ENCODE data around the gene MAP3K21.

The MAP3K21 gene

DNA sequence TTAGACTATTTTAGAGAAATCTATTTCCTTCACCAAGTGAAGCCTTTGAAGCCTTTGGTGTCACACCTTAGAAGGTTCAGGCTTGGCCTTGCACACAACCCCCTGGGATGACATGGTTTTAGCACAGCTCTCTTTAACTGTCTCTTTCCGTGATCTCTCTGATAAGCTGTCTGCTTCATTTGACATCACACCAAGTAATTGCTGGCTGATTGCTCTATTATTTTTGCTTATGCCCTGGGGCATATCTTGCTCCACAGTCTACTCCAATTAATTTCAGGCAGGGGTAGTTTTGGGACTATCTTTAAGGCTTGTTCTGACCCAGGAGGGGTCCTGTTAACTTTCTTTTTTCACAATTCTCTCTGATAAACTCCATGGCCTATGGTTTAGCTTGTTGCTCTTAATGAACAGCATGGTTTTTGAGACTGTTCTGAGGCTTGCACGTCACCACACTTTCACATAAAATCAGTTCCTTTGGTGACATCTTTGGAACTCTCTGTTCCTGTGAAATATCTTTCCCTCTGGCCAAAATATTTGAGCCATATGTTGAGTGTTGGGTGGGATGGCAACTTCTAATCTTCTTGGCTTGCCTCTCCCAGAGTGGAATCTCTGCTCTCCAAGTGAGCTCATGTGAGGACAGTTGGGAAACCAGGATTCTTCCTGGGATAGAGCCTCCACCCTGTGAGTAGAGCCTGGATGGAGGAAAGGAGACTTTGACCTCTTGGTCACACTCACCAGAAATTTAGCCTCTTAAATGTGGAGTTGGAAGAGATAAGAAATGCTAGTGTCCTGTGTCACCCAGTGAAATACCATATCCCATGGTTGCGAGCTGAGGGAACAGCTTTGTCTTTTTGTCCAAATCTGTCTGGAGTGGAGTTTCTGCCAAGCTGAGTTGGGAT lies 63.6 kb downstream of the MAP3K21 start:
- no peak for DNase-seq

DNA sequence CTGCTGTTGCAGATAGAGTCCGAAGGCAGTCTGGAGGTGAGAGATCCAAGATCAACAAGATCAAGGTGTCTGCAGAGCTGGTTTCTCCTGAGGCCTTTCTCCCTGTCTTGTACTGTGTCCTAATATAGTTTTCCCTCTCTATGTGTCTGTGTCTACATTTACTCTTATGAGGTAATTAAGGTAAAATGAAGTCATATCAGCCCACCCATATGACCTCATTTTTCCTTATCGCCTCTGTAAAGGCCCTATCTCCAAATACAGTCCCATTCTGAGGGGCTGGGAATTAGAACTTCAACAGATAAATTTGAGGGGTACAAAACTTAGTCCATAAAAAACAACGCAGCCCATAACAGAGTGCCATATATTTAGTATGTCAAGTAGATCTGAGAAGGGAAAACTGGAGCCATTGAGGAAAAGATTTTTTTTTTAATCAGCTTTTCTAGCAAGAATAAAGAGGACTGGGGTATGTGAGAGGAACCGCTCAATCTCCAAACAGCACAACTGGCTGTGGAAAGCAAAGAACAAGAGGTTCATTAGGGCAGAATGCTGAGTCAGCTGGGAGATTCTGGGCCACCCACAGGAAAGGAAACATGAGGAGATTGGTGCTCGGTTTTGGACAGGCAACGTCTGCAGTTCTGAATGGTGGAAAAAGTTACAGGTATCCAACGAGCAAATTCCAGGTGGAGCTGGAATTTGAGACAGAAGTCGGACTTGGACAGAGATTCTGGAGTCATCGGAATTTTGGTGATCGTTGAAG lies 65.7 kb downstream of the MAP3K21 start:
- no peak for DNase-seq

DNA sequence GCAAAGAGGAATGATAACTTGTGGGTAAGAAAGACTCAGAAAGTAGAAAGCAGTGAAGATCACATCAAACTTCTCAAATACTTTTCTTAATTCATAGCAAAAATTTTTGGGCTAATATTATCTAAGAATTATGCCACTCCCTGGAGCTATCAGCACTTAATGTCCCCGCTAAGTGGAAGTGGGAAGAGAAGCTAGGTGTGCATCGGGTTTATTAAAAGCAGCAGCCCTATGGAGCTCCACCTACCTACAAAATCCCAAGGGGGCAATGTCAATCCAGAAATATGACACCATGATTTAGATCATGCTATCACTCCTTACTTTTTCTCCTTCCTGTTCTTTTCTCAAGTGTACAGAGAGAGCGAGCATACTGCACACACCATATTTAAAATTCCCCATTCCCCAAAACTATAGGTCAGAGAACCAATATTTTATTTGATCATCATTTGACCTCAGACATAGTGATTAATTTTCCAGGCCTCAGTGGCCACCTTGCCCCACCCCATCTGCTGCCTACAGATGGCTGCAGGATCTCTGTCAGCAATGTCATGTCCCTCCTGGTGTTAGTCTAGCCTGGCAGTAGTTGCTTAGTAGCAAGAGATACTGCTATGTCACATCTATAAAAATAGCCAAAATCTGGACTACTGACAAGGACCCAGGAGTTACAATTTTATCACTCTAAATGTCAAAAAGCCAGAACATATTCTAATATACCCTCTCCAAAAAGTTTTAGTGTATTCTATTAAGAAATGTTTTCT lies 66.6 kb downstream of the MAP3K21 start:
- no peak for DNase-seq

DNA sequence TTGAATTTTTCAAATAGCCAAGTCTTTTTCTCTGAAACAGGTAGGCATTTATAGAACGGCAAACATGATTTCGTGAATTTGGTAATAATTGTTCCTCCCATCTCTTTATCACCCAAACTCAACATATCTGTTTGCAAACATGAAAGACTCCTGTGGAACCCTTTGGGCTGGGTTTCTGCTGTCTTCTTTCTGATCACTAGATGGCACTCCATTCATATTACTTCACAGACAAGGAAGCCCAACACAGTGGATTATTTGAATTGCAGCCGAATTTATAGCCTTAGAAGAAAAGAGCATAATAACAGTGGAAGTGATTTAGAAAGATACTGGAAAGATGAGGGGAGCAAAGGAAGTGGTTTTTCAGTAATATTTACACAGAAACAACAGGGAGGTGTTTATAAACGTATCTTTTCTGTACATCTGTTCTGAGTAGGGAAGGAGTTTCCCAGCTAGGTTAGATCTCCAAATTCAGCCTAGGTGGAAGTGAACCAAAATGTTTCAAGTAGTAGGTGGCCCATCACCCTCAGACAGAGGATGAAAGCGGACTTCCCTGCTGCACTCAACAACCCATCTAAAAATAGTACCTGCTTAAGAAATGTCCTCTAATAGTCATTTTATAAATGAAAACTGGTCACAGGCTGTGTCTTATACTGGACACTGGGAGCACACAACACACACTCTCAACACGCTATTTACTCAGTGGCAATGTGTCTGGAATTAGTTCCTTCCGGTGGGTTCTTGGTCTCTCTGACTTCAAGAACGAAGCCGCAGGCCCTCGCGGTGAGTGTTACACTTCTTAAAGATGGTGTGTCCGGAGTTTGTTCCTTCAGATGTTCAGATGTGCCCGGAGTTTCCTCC lies 67.6 kb downstream of the MAP3K21 start:
- DNase-seq: peak; percentile 56

DNA sequence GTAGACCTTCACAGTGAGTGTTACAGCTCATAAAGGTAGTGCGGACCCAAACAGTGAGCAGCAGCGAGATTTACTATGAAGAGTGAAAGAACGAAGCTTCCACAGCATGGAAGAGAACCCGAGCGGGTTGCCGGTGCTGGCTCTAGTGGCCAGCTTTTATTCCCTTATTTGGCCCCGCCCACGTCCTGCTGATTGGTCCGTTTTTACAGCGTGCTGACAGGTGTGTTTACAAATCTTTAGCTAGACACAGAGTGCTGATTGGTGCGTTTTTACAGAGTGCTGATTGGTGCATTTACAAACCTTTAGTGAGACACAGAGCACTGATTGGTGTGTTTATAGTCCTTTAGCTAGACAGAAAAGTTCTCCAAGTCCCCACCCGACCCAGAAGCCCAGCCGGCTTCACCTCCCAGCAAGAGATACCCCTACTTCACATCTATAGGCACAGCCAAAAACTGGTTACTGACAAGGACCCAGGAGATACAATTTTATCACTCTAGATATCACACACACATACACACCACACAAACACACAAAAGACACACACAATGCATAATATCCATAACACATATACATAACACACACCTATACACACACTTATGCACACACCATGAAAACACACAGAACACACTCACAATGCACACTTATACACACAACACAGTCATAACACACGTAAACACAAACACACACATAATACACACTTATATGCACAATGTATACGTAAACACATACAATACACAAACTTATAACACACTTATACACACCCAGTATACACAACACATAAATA lies 68.5 kb downstream of the MAP3K21 start:
- no peak for DNase-seq

DNA sequence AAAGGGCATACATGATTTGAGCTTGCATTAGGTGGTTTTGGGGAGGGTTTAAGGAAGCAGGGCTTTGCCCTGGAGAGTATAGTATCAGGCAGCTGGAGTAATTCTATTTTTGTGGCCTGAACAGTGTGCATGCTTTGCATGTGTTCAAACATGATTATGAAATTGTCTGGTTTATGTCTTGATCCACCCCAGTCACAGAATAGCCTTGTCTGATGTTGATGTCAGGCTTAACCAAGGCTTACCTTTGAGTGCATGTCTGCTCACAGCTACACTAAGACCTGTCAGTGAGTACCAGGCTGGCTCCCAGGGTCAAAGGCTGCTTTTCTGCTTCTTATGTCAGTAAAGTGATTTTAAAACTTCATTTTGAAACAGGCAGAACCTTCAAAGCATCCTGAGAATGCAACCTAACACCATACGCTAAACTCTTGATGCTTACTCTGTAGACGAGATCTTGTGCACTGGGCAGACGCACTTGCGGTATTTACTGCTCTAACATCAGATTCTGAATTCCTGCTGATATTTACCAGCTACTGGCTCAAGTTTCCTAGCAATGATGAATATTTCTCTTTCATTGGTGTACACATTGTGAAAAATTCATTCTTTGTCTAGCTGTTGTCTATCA lies 78.9 kb downstream of the MAP3K21 start:
- DNase-seq: no peak

DNA sequence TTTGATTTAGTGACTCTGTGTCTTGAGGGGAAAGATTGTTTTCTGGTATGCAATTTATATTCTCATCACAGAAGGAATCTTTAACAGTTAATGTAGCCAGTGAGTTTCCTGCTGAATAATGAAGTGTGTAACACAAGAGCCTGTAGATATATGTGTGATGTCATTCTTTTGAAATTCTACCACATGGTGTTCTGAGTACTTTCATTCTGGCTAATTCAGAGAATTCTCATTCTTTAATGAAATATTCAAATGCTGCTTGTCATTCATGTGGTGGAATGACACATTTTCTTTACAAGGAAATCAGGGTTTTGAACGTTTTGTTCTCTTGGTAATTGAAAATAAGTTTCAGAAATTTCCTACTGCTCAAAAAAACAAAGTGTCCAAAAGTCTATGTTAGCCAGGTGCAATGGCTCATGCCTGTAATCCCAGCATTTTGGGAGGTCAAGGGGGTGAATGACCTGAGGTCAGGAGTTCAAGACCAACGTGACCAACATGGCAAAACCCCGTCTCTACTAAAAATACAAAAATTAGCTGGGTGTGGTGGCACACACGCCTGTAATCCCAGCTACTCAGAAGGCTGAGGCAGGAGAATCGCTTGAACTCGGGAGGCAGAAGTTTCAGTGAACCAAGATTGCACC lies 79.6 kb downstream of the MAP3K21 start:
- no peak for DNase-seq

DNA sequence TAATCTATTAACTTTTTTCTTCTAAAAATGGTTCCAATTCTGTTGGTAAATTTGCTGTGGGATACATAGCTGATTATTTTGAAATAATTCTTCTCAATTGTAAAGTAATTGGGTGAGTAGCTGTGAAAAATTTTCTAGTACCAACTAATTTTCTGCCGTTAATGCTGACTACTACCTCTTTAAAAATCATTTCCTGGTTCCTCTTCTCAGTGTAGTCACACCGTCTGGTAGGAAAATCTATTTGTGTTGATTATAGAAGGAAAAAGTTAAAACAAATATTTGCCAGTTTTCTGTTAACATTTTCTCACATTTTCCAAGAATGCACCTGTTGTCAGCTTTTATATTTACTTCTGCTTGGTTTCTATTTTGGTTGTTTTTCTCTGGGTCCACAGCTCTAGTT lies 82.0 kb downstream of the MAP3K21 start:
- DNase-seq: no peak

DNA sequence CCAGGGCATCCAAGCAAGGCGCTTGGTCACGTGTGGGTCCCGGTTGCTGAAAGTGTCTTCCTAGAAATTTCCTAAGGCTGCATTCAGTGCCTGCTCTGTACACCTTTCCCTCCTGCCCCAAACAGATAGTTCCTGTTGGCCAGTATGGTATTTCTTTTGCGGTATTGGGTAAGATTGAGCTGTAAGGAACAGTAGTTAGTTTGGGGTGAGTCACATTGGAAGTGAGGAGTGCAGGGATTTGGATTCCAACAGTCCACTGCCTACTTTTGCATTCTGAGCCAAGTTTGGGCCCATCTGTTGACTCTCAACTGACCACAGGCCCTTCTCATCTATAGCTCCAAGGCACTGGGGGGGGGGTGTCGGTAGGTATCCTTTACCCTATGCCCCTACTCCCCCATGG lies 83.4 kb downstream of the MAP3K21 start:
- DNase-seq: no peak

DNA sequence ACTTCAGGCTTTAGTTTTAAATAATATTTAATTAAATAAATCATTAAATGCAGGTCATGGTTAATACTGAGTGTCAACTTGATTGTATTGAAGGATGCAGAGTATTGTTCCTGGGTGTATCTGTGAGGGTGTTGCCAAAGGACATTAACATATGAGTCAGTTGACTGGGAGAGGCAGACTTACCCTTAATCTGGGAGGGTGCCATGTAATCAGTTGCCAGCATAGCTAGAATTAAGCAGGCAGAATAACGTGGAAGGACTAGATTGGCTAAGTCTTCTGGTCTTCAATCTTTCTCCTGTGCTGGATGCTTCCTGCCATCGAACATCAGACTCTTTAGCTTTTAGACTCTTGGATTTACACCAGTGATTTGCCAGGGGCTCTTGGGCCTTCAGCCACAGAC lies 85.3 kb downstream of the MAP3K21 start:
- no peak for DNase-seq

DNA sequence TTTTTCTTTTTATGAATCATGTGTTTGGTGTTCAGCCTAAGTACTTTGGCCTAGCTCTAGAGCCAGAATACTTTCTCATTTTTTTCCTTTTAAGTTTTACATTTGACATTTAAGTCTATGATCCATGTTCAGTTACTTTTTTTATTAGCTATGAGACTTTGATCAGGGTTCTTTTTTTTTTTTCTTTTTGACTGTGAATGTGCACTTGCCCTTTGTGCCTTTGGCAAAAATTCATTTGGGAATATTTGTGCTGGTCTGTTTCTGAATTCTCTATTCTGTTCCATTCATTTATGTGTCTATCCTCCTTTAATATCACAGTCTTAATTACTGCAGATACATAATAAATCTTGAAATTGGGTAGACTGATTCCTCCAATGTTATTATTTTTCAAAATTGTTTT lies 93.8 kb downstream of the MAP3K21 start:
- DNase-seq: no peak

DNA sequence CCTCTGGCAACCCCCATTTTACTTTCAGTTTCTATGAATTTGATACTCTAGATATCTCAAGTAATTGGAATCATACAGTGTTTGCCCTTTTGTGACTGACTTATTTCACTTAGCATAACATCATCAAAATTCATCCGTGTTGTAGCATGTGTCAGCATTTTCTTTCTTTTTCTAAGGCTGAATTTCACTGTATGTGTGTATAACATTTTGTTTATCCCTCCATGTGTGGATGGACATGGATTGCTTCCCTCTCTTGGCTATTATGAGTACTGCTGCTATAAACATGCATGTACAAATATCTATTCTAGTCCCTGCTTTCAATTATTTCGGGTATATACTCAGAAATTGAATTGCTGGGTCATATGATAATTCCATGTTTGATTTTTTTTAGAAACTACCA lies 97.3 kb downstream of the MAP3K21 start:
- DNase-seq: no peak

DNA sequence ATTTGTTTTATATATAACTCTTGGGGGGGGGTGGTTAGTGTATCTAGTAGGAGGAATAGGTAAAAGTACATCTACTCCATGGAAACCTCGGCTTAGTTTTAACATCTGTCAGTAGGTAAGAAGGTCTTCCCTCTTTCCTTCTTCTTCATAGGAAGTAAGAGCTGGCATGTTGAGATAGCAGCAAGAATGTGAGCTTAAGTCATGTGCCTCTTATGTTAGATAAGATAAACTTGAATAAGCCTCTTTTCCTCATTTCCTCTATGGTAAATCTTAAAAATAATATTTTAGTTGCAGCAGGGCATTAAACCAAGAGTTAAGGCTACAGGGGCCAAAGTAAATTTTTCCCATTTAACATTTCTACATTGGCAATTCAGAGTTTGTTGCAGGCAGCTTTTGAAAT lies 100.4 kb downstream of the MAP3K21 start:
- no peak for DNase-seq

DNA sequence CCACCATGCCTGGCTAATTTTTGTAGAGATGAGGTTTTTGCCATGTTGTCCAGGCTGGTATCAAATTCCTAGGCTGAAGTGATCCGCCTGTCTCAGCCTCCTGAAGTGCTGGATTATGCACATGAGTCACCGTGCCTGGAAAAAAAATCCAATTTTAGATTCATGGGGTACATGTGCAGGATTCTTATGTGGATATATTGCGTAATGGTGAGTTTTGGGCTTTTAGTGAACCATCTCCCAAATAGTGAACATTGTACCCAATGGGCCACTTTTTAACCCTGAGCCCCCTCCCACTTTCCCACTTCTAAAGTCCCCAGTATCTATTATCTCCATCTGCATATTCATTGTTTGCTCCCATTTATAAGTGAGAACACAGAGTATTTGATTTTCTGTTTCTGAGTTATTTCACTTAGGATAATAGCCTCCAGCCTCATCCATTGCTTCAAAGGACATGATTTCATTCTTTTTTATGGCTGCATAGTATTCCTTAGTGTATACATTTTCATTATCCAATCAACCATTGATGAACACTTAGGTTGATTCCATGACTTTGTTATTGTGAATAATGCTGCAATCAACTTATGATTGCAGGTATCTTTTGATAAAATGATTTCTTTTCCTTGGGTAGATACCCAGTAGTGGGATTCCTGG lies 104.4 kb downstream of the MAP3K21 start:
- DNase-seq: no peak

DNA sequence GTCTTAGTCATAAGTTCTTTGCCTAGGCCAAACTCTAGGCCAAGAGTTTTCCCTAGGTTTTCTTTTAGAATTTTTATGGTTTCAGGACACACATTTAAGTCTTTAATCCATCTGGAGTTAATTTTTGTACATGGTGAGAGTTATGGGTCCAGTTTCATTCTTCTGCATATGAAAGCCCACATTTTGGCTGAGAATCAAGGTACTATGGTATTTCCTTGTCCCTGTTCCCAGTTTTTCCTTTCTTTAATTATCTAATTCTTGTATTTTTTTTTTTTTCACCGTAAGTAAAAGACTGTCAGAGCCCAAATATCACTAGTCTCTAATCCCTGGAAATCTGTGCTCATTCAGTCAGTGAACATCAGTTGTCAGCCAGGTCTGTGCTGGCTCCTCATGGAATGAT lies 105.4 kb downstream of the MAP3K21 start:
- no peak for DNase-seq

DNA sequence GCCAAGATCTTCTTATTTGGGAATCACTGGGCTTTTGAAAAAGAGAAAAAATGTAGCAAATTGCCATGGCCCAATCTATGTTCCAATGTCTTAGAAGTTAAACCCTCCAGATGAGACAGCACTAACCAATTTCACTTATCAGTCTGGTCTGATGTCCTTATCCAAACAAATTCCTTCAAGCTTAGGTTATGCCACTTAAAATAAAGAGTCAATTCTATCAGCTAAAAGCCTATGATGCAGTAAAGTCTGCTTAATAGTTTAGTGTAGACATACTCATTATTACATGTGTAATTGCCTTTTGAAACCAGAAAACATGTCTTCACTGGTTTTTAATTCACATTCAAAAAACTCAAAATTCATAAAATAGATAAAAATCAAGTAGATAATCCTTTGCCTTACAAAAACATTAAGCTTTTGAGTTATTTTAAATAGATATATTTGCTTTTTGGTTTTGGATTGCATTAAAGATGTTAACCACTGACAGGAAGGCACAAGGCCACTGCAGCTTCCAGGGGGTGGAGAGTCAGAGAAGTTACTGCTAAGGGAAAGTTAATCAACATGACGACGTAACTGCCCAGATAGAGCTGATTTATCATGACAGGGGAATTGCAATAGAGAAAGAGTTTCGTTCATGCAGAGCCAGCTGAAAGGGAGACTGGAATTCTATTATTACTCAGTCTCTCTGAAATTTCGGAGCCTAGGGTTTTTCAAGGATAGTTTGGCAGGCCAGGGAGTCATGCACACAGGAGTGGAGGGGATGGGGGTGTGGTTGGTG lies 106.1 kb downstream of the MAP3K21 start:
- DNase-seq: no peak

Data from NCI-H2081 treated with DMSO at 0.1 percent for 48 hours (cell line).